Endothelial cell of umbilical vein (primary cell): ENCODE measurements around the gene WDFY3. TPM values are rescaled to one million over a fixed set of nuclear protein-coding genes. Genes with fewer than 3 reads are reported as not detected.

Experiments used
- BruUV-seq: library from RNA; stranded (reverse); fragments of 400-500 nt; replicated peaks from 2 replicates; lab custom pipeline; 2021; lab: Mats Ljungman, UMichigan
- CTCF ChIA-PET: fragments of 300-600, 350-600 bp; sonication (Branson Sonifier 250); formaldehyde crosslinking; loops from one replicate; lab custom pipeline; 2021; ENCODE audit warnings: antibody characterized with exemption, inconsistent platforms; lab: Charles Lee
- POLR2A ChIA-PET: fragments of 300-600, 350-600 bp; sonication (Branson Sonifier 250); formaldehyde crosslinking; loops from one replicate; lab custom pipeline; 2021; ENCODE audit warnings: antibody characterized with exemption, inconsistent platforms; lab: Charles Lee
- DNase-seq: peaks from one replicate; pipeline ENCODE4 v3.0.0-alpha.2; 2011; ENCODE audit warnings: low read depth, low spot score
- FAIRE-seq: peaks from 2 replicates; lab custom pipeline; 2011; peaks lifted over from hg19 to GRCh38; lab: Jason Lieb, UNC
- H2AFZ ChIP-seq: 2 replicates; pipeline ENCODE4 v1.6.0; 2012; ENCODE audit warnings: low read depth, low read length, control low read depth, inconsistent platforms
- H3K27ac ChIP-seq: 2 replicates; pipeline ENCODE4 v1.5.1; 2011; ENCODE audit warnings: low read depth, mild to moderate bottlenecking, control low read depth, low read length, moderate library complexity; ENCODE audit not compliant: insufficient read depth
- H3K27me3 ChIP-seq, 2 experiments: 2 replicates each; pipeline versions ENCODE4 v1.6.0 to v1.6.1; 2011; ENCODE audit warnings: low read length in 2 of 2, mixed read lengths in 1 of 2; ENCODE audit not compliant: control insufficient read depth in 2 of 2, insufficient read depth in 2 of 2
- H3K36me3 ChIP-seq, 2 experiments: 2 replicates in 1 of 2; 3 replicates in 1 of 2; pipeline ENCODE4 v1.5.1; 2011; ENCODE audit warnings: low read length in 2 of 2, mild to moderate bottlenecking in 1 of 2, moderate library complexity in 1 of 2; ENCODE audit not compliant: control insufficient read depth in 2 of 2, insufficient read depth in 2 of 2; ENCODE audit errors: extremely low read depth in 1 of 2
- H3K4me1 ChIP-seq: 3 replicates; pipeline ENCODE4 v1.5.1; 2011; ENCODE audit warnings: mild to moderate bottlenecking, low read length; ENCODE audit not compliant: control insufficient read depth, insufficient read depth; ENCODE audit errors: extremely low read depth
- H3K4me2 ChIP-seq: 2 replicates; pipeline ENCODE4 v1.6.1; 2011; ENCODE audit warnings: low read length, control low read depth, mixed read lengths; ENCODE audit not compliant: insufficient read depth
- H3K4me3 ChIP-seq, 3 experiments: fragments of 200-600 bp in 1 of 3; sonication (generic), shearing (Covaris generic) in 1 of 3; replicated peaks in 1 of 3; 2 replicates each; pipeline ENCODE4 v1.5.1; 2011 to 2016; ENCODE audit warnings: control low read depth in 3 of 3, low read length in 3 of 3, mild to moderate bottlenecking in 2 of 3, inconsistent platforms in 1 of 3, low read depth in 1 of 3, moderate library complexity in 1 of 3; ENCODE audit not compliant: insufficient read depth in 1 of 3
- H3K79me2 ChIP-seq: 2 replicates; pipeline ENCODE4 v1.6.0; 2012; ENCODE audit warnings: low read length, inconsistent platforms; ENCODE audit not compliant: control insufficient read depth, insufficient read depth
- H3K9ac ChIP-seq: replicated peaks from 2 replicates; pipeline ENCODE3; 2011; ENCODE audit warnings: low read length, control low read depth; ENCODE audit not compliant: insufficient read depth; ENCODE audit errors: extremely low read depth
- H3K9me1 ChIP-seq: replicated peaks from 3 replicates; pipeline ENCODE4 v1.6.0; 2011; ENCODE audit warnings: mild to moderate bottlenecking, low read length; ENCODE audit not compliant: control insufficient read depth, insufficient read depth; ENCODE audit errors: extremely low read depth
- H3K9me3 ChIP-seq: replicated peaks from 2 replicates; pipeline ENCODE4 v1.5.1; 2012; ENCODE audit warnings: low read length, inconsistent platforms; ENCODE audit not compliant: control insufficient read depth, insufficient read depth
- H4K20me1 ChIP-seq: replicated peaks from 2 replicates; pipeline ENCODE3; 2011; ENCODE audit warnings: mild to moderate bottlenecking, low read length; ENCODE audit not compliant: control insufficient read depth, insufficient read depth; ENCODE audit errors: extremely low read depth
- EZH2 ChIP-seq: IDR thresholded peaks from 2 replicates; pipeline ENCODE4 v1.6.1; 2012; ENCODE audit warnings: borderline replicate concordance, low read depth, mild to moderate bottlenecking, moderate library complexity, low read length, inconsistent platforms; ENCODE audit not compliant: severe bottlenecking
- FOS ChIP-seq: IDR thresholded peaks from 2 replicates; pipeline ENCODE4 v1.6.1; 2011; ENCODE audit warnings: mild to moderate bottlenecking, low read length, moderate library complexity, borderline replicate concordance; ENCODE audit not compliant: insufficient read depth
- GATA2 ChIP-seq: IDR thresholded peaks from 2 replicates; pipeline ENCODE4 v1.7.0; 2011; ENCODE audit warnings: low read depth, mild to moderate bottlenecking, moderate library complexity, mixed read lengths, low read length; ENCODE audit not compliant: insufficient read length, insufficient read depth
- JUN ChIP-seq: IDR thresholded peaks from 2 replicates; pipeline ENCODE4 v1.6.1; 2011; ENCODE audit warnings: borderline replicate concordance, low read depth; ENCODE audit not compliant: insufficient read length, insufficient read depth
- MAX ChIP-seq: IDR thresholded peaks from 2 replicates; pipeline ENCODE4 v1.6.1; 2011; ENCODE audit not compliant: insufficient read depth, insufficient read length
- MYC ChIP-seq: IDR thresholded peaks from one replicate; pipeline ENCODE4 v1.6.1; 2011; ENCODE audit warnings: mild to moderate bottlenecking, low read depth, low read length
- POLR2A ChIP-seq: IDR thresholded peaks from 2 replicates; pipeline ENCODE4 v1.6.1; 2012; ENCODE audit warnings: low read depth, mild to moderate bottlenecking, control low read depth, low read length
- POLR2AphosphoS5 ChIP-seq: IDR thresholded peaks from 2 replicates; pipeline ENCODE4 v1.6.1; 2012; ENCODE audit warnings: low read depth, mild to moderate bottlenecking, control low read depth, low read length, moderate library complexity; ENCODE audit not compliant: insufficient read depth
- dilution Hi-C: fragments of 300-500 bp; cut with MboI; formaldehyde crosslinking; loops from one replicate; pipeline ENCODE4 v1.15.0; 2019; ENCODE audit warnings: low sequenced_read_pairs; ENCODE audit not compliant: extremely low pct_ligation_motif_present
- intact Hi-C: fragments of 100-400 bp; cut with micrococcal nuclease; formaldehyde crosslinking; loops from one replicate; pipeline ENCODE4 v1.10.0; 2022
- polyA plus RNA-seq, 4 experiments: library from polyadenylated mRNA; depleted of rRNA in 3 of 4; stranded (reverse) in 3 of 4; unstranded in 1 of 4; fragments of >200 nt; gene quantifications; 2 replicates each; pipeline versions ENCODE4 v1.2.1 to v1.2.3, GENCODE V29; 2011 to 2012; ENCODE audit warnings: missing spikeins in 1 of 4
- total RNA-seq: library from RNA; stranded (reverse); gene quantifications from 2 replicates; pipeline ENCODE4 v1.2.3, GENCODE V29; 2021
- TF ChIP-seq, protein P1 (sequence below), 2 donors: IDR thresholded peaks; 1 replicate in 1 of 2; 2 replicates in 1 of 2; pipeline ENCODE4 v1.5.1; 2011; ENCODE audit warnings: low read length in 2 of 2, mild to moderate bottlenecking in 2 of 2, moderate library complexity in 2 of 2, control low read depth in 1 of 2, inconsistent platforms in 1 of 2, low read depth in 1 of 2; ENCODE audit not compliant: insufficient read depth in 1 of 2; ENCODE audit errors: extremely low read depth in 1 of 2

The WDFY3 gene
- total and polyA plus RNA-seq, 2 donors (not counting 3 experiments of a cell fraction or from before 2014, with no cell fraction given), result 37.0 to 113 TPM

DNA sequence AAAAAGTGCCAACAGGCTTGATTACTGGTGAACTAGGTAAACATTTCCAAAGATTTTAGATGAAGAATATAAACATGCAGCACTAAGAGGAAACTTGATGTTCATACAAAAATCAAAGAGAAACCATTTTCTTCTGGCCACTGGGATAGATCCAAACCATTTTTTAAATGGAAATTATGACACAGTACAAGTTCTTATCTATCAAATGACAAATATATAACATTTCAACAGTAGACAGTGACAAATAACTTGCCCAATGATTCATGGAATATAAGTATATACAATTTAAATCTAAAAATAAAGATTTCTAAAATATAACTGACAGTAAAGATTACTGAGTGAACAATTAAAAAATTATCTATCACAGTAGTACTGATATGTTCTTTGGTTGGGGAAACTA lies 232.5 kb downstream of the WDFY3 start:
- POLR2A ChIA-PET, result no interaction called here
- CTCF ChIA-PET, result interaction anchor here (1.2 kb wide), 1 partner anchor 237 kb away, joined by 4 read pairs; no protein-coding TSS in a partner anchor
- H3K9me3 ChIP-seq, result no peaks in the 10 kb centered on the region
- no peaks in the 10 kb centered on the region for H3K4me1 ChIP-seq
- H2AFZ ChIP-seq, result no peak overlapping the region
- peaks cover 12 to 29% of the 10 kb centered on the region in 2 experiments for H3K36me3 ChIP-seq
- FAIRE-seq (no peak), DNase-seq (no peak)
- intact Hi-C loops, result no loop called here
- no peak for TF ChIP-seq FOS
- no peak for TF ChIP-seq JUN
- TF ChIP-seq, protein P1, sequence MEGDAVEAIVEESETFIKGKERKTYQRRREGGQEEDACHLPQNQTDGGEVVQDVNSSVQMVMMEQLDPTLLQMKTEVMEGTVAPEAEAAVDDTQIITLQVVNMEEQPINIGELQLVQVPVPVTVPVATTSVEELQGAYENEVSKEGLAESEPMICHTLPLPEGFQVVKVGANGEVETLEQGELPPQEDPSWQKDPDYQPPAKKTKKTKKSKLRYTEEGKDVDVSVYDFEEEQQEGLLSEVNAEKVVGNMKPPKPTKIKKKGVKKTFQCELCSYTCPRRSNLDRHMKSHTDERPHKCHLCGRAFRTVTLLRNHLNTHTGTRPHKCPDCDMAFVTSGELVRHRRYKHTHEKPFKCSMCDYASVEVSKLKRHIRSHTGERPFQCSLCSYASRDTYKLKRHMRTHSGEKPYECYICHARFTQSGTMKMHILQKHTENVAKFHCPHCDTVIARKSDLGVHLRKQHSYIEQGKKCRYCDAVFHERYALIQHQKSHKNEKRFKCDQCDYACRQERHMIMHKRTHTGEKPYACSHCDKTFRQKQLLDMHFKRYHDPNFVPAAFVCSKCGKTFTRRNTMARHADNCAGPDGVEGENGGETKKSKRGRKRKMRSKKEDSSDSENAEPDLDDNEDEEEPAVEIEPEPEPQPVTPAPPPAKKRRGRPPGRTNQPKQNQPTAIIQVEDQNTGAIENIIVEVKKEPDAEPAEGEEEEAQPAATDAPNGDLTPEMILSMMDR (IDR thresholded peaks at IDR 0.05; ENCODE audit: extremely low read depth in 1 of 2, insufficient read depth in 1 of 2, low read depth in 1 of 2, low read length in 2 of 2), result no peak
- TF ChIP-seq GATA2, result no peak
- no peak for TF ChIP-seq MYC
- no peak for TF ChIP-seq MAX
- no peak for TF ChIP-seq POLR2AphosphoS5
- no peak for TF ChIP-seq EZH2
- no peak for TF ChIP-seq POLR2A
- no TSS peak for BruUV-seq
- no peaks in the 10 kb centered on the region for H3K9me1 ChIP-seq
- H3K9ac ChIP-seq, result no peak overlapping the region
- no peaks in the 10 kb centered on the region for H3K79me2 ChIP-seq
- H3K27ac ChIP-seq, result no peak overlapping the region
- no peak overlapping the region for H3K4me2 ChIP-seq
- no peaks in the 10 kb centered on the region for H4K20me1 ChIP-seq
- dilution Hi-C loops, result no loop called here
- H3K4me3 ChIP-seq, result no peak overlapping the region
- H3K27me3 ChIP-seq, result no peaks in the 10 kb centered on the region
